ENCODE results near the gene MAD1L1.

MAD1L1 gene

GRCh38 chr7:2134740-2135139 lies 98.0 kb downstream of the MAD1L1 start:
- no peak for DNase-seq (ENCODE audit: low read depth)
- no peak for TF ChIP-seq CTCF (IDR thresholded peaks at IDR 0.05; ENCODE audit: low read length, missing control alignments)
- H3K4me3 ChIP-seq (replicated peaks; ENCODE audit: low read depth, low read length) = no peak overlapping the region

DNA sequence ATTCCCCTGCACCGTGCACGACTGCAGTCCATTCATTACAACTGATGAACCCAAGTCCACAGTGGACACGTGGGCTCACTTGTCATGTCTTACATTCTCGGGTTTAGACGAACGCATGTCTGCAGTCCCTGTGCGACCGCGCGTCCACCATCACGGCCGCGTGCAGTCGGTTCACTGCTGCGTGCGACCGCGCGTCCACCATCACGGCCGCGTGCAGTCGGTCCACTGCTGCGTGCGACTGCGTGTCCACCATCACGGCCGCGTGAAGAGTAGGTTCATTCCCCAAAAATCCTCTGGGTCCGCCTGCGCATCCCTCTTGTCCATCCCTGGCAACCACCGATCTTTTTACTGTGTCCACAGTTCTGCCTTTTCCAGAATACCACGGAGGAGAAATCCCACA lies 100.5 kb downstream of the MAD1L1 start:
- DNase-seq (ENCODE audit: low read depth) = no peak
- no peak for TF ChIP-seq CTCF (IDR thresholded peaks at IDR 0.05; ENCODE audit: low read length, missing control alignments)
- H3K4me3 ChIP-seq (replicated peaks; ENCODE audit: low read depth, low read length) = no peak overlapping the region

DNA sequence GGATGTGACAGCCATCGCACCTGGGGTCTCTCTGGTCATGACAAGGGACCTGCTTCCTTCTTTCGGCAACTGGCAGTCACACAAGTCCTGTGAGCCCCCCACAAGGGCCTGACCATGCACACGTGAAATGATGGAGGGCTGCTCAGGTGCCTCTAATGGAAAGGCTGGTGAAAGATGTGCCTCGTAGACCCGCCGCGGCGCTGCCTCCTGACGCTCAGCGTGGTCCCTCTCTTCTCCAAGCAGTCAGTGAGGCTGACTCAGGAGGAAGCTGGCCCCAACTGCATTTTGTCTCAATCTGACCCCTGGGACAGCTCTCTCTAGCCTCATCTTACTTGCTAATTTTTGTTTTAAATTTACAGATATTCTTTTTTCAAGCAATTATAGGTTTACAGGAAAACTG lies 100.9 kb downstream of the MAD1L1 start:
- DNase-seq (ENCODE audit: low read depth) = no peak
- H3K4me3 ChIP-seq (replicated peaks; ENCODE audit: low read depth, low read length) = no peak overlapping the region
- no peak for TF ChIP-seq CTCF (IDR thresholded peaks at IDR 0.05; ENCODE audit: low read length, missing control alignments)

DNA sequence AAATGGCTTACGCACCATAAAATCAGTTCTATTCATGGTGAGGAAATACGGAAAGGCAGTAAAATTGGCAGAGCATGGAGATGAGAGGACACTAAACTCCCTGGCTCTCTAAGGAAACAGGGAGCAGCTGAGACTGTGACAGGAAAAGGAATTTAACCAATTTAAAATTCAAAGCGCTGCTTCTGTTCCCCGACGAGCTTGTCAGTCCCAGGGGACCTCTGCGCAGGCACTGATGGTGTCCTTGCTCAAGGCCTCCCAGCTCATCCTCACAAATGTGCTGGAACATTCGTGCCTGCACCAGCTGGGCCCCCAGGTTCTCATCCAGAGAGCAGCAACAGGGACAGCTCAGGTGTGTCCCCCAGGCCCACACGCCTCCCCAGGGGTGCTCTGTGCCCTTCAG lies 101.4 kb downstream of the MAD1L1 start:
- DNase-seq (ENCODE audit: low read depth) = no peak
- no peak overlapping the region for H3K4me3 ChIP-seq (replicated peaks; ENCODE audit: low read depth, low read length)
- TF ChIP-seq CTCF (IDR thresholded peaks at IDR 0.05; ENCODE audit: low read length, missing control alignments) = no peak

GRCh38 chr7:2130096-2130375 lies 102.7 kb downstream of the MAD1L1 start:
- no peak for TF ChIP-seq CTCF (IDR thresholded peaks at IDR 0.05; ENCODE audit: low read length, missing control alignments)
- DNase-seq (ENCODE audit: low read depth) = no peak
- no peak overlapping the region for H3K4me3 ChIP-seq (replicated peaks; ENCODE audit: low read depth, low read length)

DNA sequence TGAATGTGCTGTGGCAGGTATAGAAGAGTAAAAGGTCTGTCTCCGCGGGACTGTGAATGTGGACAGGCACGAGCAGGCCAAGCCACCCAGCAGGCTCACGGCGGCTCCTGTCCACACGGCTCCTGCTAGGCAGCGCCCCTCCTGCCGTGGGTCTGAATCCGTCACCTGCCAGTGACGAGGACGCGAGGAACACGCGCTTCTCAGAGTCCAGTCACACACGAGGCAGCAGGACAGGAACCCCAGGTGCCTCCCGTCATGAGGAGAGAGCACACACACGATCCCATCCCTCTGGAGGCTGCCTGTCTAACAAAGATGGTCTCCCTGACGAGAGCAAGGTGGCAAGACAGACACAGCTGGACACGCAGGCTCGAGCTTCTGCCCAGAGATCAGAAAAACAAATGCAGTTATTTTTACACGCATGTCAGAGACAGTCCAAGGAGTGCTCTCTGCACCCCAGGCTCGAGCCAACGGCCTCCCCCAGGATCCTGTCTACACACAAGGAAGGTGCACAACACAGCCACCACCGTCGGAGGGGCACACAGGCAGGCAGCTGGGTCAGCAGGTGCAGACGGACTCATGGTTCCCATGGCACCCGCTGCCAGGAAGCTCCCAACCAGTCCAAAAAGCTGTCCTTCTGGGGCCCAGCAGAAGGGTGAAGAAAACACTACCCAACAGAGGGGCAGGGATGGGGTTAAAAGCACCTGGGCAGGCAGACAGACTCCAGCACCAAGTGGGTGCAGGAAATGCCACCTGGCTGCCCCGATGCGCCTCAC lies 103.2 kb downstream of the MAD1L1 start:
- no peak for TF ChIP-seq CTCF (IDR thresholded peaks at IDR 0.05; ENCODE audit: low read length, missing control alignments)
- no peak overlapping the region for H3K4me3 ChIP-seq (replicated peaks; ENCODE audit: low read depth, low read length)
- DNase-seq (ENCODE audit: low read depth) = no peak

DNA sequence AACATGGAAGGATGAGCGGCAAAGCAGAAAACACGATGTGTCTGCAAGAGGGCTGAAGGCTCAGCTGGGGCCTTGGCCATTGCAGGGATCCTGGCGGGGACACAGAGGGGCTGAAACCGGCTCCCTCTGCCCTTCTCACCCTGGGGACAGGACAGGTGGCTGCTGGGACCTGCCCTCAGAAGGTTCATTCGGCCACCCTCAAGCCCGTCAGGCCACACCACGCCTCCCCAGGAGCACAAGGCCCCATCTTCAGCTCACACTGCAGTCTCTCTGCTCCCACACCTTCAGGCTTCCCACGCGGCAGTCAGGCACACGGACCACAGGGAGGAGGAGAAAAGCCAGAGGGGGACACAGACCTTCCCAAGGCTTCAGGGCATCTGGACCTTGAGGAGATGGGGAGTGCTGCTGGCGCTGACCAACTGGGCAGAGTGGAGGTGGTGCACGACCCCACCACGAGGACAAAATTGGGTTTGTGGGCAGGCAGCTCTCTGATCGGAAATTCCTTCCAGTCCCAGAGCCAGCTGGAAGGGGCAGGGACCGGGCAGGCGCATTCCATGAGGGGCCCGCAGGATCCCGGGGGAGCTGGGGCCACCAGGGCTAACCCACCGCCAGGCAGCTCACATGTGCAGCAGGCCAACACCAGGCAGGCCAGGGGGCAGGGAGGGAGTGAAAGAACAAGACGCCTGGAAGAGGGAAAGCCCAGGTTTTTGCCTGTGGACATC lies 104.0 kb downstream of the MAD1L1 start:
- DNase-seq (ENCODE audit: low read depth) = no peak
- no peak for TF ChIP-seq CTCF (IDR thresholded peaks at IDR 0.05; ENCODE audit: low read length, missing control alignments)
- no peak overlapping the region for H3K4me3 ChIP-seq (replicated peaks; ENCODE audit: low read depth, low read length)
